ENCODE data around the gene DUS1L.

Gene DUS1L

DNA sequence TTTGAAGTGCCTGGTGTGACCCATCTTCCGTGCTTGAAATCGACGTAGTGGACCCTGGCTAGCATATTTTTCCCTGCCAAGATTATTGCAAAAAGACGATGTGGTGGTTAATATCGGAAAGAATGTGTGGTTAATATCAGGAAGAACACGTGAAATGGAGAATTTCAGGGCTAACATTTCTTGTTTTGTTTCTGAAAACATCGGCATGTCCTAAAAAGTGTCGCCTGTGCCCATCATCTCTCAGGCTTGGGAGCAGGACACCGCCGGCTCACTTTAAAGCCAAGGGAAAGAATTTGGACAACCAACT, 27.8 kb downstream of the DUS1L start:
- TF ChIP-seq, protein P1, sequence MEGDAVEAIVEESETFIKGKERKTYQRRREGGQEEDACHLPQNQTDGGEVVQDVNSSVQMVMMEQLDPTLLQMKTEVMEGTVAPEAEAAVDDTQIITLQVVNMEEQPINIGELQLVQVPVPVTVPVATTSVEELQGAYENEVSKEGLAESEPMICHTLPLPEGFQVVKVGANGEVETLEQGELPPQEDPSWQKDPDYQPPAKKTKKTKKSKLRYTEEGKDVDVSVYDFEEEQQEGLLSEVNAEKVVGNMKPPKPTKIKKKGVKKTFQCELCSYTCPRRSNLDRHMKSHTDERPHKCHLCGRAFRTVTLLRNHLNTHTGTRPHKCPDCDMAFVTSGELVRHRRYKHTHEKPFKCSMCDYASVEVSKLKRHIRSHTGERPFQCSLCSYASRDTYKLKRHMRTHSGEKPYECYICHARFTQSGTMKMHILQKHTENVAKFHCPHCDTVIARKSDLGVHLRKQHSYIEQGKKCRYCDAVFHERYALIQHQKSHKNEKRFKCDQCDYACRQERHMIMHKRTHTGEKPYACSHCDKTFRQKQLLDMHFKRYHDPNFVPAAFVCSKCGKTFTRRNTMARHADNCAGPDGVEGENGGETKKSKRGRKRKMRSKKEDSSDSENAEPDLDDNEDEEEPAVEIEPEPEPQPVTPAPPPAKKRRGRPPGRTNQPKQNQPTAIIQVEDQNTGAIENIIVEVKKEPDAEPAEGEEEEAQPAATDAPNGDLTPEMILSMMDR (IDR thresholded peaks at IDR 0.05; ENCODE audit: low read depth, low read length), result no peak
- peak overlapping the region; percentile 70 for H3K4me3 ChIP-seq (ENCODE audit: low read depth, low read length)

DNA sequence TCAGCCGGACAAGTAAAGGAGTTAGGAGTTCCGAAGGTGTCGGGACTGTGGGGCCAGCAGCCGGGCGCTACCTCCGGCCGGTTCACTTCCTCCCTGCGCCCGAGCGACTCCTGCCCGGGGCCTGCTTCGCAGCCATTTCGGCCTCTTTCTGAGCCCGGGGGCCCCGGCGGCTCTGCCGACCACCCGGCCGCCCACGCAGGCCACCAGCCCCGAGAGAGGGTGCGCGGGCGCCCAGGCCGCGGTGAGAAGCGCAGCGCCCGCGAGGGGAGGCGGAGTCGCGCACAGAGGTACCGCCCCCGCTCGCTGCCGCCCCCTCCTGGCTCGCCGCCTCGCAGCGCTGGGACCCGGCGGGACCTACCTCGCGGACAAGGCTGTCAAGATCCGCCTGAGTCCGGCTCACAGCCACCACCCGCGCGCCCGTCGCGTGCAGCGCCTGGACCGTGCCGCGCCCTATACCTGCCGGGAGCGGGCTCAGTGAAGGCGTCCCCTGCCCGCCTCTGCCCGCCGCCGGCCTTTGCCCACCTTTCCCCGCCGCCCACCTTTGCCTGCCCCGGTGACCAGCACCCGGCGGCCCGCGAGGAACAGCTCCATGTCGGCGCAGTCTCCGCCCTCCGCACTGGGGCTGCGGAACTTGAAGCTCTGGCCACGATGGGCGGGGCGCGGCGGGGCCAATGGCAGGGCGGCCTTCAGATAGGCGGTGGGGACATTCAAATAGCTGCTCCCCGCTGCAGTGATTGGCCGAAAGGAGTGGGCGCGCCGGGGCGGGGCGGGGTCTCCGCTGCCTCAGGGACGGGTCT, 28.3 kb downstream of the DUS1L start, which contains the start of gene DCXR:
Gene DCXR, minus strand, starts transcription at position 606 of the 797 bp plus-strand sequence. Its CDS starts 15 bp downstream, at position 591.
- TF ChIP-seq, protein P1 (IDR thresholded peaks at IDR 0.05; ENCODE audit: low read depth, low read length), result peak; percentile 62
- peak within 1 kb of the TSS; percentile 70 for H3K4me3 ChIP-seq (ENCODE audit: low read depth, low read length)

DNA sequence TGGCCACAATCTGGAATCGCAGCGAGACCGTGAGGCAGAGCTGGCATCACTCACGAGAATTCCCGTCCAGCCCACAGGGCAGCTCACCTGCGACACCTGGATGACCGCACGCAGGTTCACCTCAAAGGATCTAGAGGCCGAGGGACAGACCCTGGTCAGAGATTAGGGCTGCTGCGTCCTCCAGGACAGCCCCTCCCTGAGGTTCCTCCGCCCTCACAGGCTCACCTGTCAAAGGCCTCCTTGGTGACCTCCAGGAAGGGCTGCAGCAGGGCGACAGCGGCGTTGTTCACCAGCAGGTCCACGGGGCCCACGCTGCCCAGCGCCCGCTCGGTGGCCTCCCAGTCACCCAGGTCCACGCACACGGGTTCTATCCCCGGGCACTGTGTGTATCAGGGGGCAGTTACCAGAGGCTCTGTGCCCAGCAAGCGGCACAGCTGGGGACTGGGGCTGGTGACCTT, 28.9 kb downstream of the DUS1L start:
- TF ChIP-seq, protein P1 (IDR thresholded peaks at IDR 0.05; ENCODE audit: low read depth, low read length), result no peak
- H3K4me3 ChIP-seq (ENCODE audit: low read depth, low read length), result peak overlapping the region; percentile 70

DNA sequence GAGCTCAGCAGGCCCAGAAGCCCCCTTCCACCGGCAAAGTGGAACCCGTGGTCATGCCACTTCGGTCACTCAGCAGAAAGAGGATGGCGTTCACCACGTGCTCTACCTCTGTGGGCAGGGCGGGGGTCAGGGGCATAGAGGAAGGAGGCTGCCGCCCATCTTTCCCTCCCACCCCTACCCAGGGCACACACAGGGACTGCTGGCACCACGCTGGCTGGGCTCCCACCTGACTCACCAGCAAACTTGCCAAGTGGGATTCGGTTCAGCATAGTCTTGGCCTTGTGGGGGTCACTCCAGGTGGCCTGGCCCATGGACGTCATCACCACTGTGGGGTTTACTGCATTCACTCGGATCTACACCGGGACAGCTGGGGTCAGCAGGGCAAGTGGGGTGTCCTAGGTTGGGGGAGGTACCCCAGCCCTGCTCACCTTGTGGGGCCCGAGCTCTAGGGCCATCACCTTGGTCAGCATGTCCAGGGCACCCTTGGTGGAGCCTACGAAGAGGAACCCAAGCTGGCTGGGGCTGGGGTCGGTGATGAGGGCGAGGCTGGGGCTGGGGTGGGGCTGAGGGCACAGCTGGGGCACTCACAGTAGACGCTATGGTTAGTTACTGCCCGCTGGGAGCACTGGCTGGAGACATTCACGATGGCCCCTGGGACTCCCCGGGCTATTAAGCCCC, 29.5 kb downstream of the DUS1L start:
- TF ChIP-seq, protein P1 (IDR thresholded peaks at IDR 0.05; ENCODE audit: low read depth, low read length), result no peak
- H3K4me3 ChIP-seq (ENCODE audit: low read depth, low read length), result peak overlapping the region; percentile 70; the same call in 1 of the 2 replicates

DNA sequence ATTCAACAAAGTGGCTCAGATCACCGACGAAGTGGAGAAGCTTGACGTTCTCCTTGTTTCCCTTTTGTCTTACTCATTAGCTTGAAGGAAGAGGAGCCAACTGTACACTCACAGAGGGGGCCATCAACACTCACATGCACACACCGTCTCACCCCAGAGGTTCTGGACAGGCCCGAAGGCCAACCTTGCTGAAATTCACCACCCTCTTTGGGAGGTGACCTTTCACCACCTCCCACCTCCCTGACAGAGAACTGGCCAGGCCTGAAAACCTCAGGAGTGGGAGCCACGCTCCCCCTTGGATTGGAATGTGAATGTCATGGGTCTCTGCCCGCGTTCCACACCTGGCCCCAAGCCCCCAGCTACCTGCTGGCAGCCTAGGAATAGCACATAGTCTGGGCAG, 30.1 kb downstream of the DUS1L start:
- TF ChIP-seq, protein P1 (IDR thresholded peaks at IDR 0.05; ENCODE audit: low read depth, low read length), result no peak
- H3K4me3 ChIP-seq (ENCODE audit: low read depth, low read length), result no peak overlapping the region

DNA sequence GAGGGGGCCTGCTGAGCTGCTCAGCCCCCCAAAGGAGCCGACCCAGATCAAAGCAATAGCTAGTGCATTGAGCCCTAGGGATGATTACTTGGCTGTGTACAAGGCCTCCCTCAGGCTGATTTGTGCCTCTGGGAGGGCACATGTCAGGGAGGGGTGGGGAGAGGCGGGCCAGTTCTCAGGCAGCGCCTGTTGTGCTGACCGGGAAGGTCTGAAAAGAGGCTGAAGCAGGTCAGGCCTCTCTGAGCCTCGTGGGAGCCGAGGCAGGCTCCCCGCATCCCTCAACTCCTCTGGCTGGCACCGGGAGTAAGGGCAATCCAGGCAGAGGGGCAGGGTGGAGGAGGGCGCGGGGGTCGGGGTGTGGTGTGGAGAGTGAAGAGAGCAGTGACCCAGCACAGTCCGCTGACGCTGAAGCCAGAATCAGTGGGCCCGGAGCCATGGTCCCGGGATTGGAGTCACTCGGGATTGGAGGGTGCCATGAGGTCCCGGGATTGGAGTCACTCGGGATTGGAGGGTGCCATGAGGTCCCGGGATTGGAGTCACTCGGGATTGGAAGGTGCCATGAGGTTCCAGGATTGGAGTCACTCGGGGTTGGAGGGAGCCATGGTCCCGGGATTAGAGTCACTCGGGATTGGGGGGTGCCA, 31.1 kb downstream of the DUS1L start:
- H3K4me3 ChIP-seq (ENCODE audit: low read depth, low read length), result no peak overlapping the region
- TF ChIP-seq, protein P1 (IDR thresholded peaks at IDR 0.05; ENCODE audit: low read depth, low read length), result no peak

All from WI38 (cell line).